SKM-1 (cell line): ENCODE results near the gene DHX35.
A peak's percentile ranks its signal among the peaks of the same experiment; 100 is the strongest.

Experiments
- DNase-seq: peaks from one replicate; lab custom pipeline; 2025; ENCODE audit not compliant: unreplicated experiment; lab: John Stamatoyannopoulos, UW

DHX35 gene

GRCh38 chr20:39016506-39016905 is 54.4 kb downstream of the DHX35 start:
- no peak for DNase-seq

- no peak for DNase-seq
Observed at GRCh38 chr20:39019027-39019426, 56.9 kb downstream of the DHX35 start.

- DNase-seq, result no peak
Observed at GRCh38 chr20:39019805-39020325, 57.7 kb downstream of the DHX35 start.

- DNase-seq, result no peak
Observed at GRCh38 chr20:39021748-39022147, 59.6 kb downstream of the DHX35 start.

GRCh38 chr20:39025883-39026282 is 63.7 kb downstream of the DHX35 start:
- no peak for DNase-seq

DNA sequence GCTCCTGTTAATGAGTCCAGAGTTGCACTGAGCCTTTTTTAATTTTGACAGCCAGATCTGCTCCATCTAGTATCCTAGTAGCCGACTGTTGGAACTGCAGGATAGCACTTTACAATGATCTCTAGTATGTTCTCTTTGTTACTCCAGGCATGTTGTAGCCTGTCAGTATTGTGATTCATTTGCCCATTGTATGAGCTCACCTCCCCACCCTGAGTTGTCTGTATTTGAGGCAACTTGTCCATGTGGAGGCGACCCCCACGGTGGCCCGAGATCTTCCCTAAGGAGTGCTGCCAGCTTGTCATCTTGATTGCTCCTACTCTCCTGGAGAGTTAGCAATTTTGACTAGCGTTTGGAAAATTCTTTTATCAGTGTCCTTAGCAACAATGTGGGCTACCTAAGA is 67.2 kb downstream of the DHX35 start:
- DNase-seq, result no peak

DNA sequence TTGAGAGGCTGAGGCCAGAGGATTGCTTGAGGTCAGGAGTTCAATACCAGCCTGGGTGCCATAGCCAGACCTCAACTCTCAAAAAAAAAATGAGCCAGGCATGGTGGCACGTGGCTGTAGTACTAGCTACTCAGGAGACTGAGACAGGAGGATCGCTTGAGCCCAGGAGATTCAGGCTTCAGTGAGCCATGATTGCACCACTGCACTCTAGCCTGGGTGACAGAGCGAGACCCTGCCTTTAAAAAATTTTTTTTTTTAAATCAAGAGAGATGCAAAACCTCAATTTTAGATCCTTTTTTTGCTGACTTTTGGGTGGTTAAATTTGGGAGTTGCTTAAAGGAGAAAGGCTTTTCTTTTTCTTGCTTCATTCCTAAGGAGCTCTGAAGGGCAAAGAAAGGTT is 70.9 kb downstream of the DHX35 start:
- DNase-seq, result no peak

GRCh38 chr20:39036011-39036410 is 73.9 kb downstream of the DHX35 start:
- DNase-seq, result no peak

DNA sequence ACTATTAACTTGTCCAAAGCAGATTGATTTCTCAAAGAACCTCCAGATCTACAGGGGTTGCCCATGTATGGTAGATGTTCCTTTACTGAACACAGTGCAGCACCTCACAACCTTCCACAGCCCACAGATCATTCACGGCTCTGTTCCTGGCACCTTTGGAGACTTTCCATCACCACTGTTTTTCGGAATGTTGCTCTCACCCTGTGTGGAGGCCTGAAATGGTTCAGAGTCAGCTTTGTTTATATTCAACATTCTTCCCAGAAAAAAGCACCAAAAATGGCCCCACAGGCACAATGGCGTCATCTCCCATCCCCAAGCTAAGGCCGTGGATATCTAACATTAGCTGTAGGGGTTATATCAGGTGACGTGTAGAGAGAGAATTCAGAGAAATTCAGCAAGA is 74.7 kb downstream of the DHX35 start:
- no peak for DNase-seq

GRCh38 chr20:39038047-39038446 is 75.9 kb downstream of the DHX35 start:
- DNase-seq, result no peak

- no peak for DNase-seq
Observed at GRCh38 chr20:39038495-39038894, 76.4 kb downstream of the DHX35 start.

DNA sequence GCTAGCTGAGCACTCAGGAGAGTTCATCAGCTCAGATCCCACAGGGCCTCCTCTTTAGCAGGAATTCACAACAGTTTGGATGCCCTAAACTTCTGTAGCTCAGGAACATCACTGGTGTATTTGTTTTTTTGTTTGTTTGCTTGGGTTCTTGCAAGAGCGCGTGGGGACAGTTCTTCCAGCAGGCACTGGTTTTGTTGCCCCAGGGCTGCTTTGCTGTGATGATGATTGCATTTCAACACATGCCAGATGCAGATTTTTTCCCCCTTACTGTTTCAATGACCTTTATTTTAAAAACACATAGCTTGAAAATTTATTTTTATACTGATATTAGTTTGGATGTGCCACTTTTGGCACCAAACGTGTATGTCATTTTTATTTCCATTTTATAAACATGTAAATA is 77.1 kb downstream of the DHX35 start:
- no peak for DNase-seq

- no peak for DNase-seq
Observed at GRCh38 chr20:39040116-39040515, 78.0 kb downstream of the DHX35 start.

DNA sequence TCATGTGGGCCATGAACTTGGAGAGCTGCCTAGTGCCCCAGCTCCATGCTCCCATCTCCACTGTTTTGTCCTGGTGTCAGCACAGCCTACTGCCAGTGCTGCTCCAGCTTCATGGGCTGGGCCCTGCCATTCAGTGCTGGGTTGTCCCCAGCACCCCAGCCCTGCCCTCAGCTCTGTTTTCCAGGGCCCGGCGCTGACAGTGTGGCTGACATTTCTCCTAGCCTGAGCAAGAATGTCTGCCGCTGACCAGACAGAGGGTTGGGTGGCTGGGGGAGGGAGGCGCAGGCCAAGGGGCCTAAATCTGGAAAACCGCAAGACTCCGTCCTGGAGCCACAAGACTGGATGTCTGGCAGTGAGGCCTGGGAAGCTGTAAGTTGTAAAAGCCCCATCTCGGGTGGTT is 78.9 kb downstream of the DHX35 start:
- DNase-seq, result no peak

GRCh38 chr20:39042279-39043150 is 80.4 kb downstream of the DHX35 start:
- no peak for DNase-seq

GRCh38 chr20:39044501-39044900 is 82.4 kb downstream of the DHX35 start:
- DNase-seq, result no peak

GRCh38 chr20:39045676-39046075 is 83.5 kb downstream of the DHX35 start:
- DNase-seq, result no peak

DNA sequence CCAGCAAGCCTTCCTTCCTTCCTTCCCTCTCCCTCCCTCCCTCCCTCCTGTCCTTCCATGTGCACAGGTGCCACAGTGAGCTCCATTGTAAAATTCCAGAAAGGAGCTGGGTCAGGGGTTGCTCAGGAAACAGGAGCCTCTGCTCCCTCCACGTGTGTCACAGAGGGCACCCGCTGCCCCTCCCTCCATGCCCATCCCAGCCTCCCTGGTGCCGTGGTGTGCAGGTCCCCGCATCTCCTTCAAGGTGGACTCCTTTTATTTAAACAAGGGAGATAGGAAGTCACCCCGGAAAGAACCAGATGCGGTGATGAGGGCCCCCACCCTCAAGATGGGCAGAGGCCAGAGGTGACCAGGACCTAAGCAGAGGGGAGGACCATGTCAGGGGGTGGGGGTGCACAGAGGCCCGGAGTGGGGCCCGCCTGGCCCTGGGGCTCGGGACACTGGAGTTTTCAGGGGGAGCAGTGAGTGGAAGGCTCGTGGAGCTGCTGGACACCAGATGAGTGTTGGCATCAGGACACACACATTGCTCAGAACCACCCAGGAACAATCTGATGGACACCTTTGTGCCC is 85.4 kb downstream of the DHX35 start:
- no peak for DNase-seq

DNA sequence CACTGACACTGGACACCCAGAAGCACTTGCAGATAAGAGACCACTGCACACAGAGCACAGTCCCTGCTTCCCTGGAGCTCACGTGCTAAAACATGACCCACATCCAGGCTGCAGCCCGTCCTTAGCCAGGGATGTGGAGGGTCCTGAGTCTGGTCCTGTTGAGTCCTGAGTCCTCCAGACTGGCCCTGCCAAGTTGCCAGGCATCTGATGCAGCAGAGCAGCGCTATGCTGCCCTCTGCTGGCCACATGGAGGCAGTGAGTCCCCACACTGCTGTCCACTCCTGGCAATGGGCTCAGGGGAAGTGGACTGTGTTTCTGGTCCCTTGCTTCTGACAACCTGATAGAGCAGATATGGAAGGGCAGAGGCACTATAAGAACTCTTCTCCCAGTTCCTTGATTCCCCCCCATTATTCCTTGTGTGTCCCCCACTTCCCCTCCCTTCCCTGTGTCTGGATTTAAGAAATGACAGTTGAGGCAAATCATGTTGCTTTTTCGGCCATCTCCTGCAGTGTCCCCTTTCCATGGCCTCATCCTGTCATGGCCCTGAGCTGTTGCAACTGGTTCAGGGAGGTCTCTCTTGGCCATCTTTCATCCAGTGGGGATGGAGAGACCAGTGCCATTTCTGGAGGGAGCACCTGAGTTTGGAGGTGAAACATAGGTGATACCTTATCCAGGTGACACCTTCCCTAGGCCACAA is 86.0 kb downstream of the DHX35 start:
- DNase-seq, result no peak

GRCh38 chr20:39049148-39049547 is 87.0 kb downstream of the DHX35 start:
- no peak for DNase-seq

DNA sequence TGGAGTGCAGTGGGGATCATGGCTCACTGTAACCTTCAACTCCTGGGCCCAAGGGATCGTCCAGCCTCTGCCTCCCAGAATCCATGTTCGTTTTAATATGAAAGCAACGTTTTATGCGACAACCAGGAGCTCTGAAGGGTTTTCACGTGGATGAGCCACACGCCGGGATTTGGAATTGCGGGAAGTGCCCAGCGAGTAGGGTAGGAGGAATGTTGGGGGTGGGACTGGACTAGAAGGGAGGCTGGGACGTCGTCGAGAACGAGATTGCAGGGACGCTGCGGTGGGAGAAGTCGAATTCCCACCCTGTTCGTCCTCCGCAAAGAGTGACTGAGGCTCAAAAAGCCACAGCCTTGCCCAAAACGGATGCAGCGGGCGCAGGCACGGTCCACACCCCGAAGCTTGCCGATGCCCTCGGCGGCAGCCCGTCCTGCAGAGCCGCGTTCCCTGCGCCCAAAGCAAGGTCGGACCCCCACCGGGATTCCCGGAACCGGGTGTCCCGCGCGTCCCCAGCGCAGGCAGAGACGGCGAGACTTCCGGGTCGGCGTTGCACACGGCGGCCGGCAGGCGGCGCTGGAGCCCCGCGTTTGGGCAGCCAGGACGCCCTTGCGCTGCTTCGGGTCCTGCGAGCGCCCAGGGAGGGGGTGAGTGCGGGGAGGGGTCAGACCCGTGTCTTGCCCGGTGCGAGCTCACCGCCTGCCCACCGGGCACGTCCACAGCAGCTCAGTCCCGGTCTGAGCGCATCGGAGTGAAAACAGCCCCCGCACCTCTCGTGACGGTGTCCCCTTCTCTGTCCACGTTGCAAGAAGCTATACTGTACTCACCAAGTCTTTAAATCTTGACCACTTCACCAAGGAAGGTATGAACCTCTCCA is 87.8 kb downstream of the DHX35 start:
- DNase-seq, result peak; percentile 41
